ENCODE results near the gene CAVIN3.

DNA sequence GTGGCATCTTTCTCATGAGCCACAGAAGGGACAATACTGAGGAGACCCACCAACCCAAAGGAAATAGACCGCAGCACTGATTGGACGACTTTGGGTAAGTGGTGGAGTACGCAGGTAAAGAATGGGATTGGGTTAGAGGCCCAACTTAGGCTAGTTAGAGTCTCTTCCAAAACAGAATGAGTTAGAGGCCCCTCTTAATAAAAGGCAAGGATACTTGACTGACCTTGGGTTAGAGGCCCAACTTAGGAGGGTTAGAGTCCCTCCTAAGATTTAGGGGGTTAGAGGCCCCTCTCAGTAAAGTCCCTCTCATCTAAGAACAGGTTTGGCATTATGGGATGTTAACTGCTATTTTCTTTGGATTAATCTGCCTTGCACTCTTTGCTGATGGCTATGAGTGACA, 36.1 kb downstream of the CAVIN3 start:
- TF ChIP-seq, protein P1, sequence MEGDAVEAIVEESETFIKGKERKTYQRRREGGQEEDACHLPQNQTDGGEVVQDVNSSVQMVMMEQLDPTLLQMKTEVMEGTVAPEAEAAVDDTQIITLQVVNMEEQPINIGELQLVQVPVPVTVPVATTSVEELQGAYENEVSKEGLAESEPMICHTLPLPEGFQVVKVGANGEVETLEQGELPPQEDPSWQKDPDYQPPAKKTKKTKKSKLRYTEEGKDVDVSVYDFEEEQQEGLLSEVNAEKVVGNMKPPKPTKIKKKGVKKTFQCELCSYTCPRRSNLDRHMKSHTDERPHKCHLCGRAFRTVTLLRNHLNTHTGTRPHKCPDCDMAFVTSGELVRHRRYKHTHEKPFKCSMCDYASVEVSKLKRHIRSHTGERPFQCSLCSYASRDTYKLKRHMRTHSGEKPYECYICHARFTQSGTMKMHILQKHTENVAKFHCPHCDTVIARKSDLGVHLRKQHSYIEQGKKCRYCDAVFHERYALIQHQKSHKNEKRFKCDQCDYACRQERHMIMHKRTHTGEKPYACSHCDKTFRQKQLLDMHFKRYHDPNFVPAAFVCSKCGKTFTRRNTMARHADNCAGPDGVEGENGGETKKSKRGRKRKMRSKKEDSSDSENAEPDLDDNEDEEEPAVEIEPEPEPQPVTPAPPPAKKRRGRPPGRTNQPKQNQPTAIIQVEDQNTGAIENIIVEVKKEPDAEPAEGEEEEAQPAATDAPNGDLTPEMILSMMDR (conservative IDR thresholded peaks at IDR 0.05) = no peak
- no peak for TF ChIP-seq ZFX (IDR thresholded peaks at IDR 0.05)
